Coronary artery (tissue), 2 donors: ENCODE data around the gene OR4D11.
"Not testable (repeated sequence)": the region's sequence is repeated elsewhere in the genome, so short reads cannot be mapped to it uniquely, and the experiment has no call there.

Experiments used
- DNase-seq: peaks from one replicate; pipeline ENCODE4 v3.0.0-alpha.2; 2017; ENCODE audit warnings: low spot score
- H3K27ac ChIP-seq, 2 donors: fragments of 200-600 bp; sonication (generic); one replicate each; pipeline ENCODE4 v1.5.1; 2016 to 2019
- H3K4me3 ChIP-seq: fragments of 200-600 bp; sonication (generic); 2 replicates; pipeline ENCODE4 v1.5.1; 2016; ENCODE audit warnings: mild to moderate bottlenecking, moderate library complexity
- TF ChIP-seq, protein P1 (sequence below): fragments of 200-600 bp; sonication (generic); IDR thresholded peaks from one replicate; pipeline ENCODE4 v1.5.1; 2019; ENCODE audit warnings: antibody characterized with exemption

The OR4D11 gene

DNA sequence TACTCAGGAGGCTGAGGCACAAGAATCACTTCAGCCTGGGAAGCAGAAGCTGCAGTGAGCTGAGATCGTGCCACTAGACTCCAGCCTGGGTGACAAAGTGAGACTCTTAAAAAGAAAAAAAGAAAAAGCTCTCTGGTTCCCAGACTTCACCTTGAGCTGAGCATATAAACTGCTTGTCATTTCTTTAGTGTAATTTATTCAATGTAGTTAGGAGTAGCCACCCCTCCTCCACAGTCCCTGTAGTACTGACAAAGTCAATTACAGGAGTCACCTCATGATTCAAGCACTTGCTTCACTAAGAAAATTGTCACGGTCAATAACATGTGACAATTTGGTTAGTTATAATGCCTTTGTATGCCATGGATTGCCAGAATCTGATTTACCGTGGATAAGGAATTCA lies 23.0 kb upstream of the OR4D11 start:
- no peak for DNase-seq
- Histone ChIP-seq H3K4me3 (no peak overlapping the region), H3K27ac (no peak overlapping the region)
- TF ChIP-seq, protein P1, sequence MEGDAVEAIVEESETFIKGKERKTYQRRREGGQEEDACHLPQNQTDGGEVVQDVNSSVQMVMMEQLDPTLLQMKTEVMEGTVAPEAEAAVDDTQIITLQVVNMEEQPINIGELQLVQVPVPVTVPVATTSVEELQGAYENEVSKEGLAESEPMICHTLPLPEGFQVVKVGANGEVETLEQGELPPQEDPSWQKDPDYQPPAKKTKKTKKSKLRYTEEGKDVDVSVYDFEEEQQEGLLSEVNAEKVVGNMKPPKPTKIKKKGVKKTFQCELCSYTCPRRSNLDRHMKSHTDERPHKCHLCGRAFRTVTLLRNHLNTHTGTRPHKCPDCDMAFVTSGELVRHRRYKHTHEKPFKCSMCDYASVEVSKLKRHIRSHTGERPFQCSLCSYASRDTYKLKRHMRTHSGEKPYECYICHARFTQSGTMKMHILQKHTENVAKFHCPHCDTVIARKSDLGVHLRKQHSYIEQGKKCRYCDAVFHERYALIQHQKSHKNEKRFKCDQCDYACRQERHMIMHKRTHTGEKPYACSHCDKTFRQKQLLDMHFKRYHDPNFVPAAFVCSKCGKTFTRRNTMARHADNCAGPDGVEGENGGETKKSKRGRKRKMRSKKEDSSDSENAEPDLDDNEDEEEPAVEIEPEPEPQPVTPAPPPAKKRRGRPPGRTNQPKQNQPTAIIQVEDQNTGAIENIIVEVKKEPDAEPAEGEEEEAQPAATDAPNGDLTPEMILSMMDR: no peak

DNA sequence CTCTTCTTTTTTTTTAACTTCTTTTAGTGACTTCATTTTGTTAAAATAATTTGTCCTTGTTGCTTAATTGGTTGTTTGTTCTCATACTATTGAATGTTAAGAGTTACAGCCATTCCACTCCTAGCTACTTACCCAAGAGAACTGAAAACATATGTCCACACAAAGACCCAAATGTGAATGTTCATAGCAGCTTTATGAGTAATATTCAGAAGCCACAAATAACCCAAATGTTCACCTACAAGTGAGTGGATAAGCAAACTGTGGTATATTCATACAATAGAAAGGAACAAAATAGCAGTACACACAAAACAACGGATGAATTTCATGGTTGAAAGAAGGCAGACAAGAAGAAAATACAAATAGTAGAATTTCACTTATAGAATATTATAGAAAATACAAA lies 1.4 kb upstream of the OR4D11 start:
- DNase-seq: no peak
- H3K4me3 ChIP-seq: no peak overlapping the region
- TF ChIP-seq, protein P1: no peak
- H3K27ac ChIP-seq: no peak overlapping the region

DNA sequence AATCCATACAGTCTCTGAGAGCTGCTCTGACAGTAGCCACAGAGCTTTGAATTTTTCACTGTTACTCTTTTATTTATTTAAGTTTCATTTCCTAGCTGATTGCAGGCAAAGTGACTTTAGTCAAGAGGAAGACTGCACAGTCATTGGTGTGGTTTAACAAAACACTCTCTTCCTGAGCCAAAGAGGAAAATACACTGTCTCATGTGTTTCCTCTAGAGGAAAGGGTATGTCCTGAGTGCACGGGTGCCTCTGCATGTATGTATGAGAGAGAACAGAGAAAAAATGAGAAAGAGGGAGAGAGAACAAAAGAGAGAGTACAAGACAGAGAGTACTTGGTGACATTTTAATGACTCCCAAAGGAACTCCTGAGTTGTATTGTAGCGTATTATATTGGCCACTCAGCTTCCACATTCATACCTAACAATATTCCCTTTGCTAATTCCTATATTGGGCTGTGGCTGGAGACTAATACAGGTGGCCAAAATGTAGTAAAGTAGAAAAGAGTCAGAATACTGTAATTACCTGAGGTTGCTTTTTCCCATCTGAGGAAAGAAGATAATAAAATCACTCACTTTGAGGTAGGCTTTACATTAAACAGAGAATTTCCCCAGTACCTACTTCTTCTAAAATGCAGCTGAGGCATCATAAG lies 7.7 kb downstream of the OR4D11 start, which contains the start of gene OR4D9:
TSS of gene OR4D9 (plus strand) at position 599 of the 649 bp plus-strand sequence. CDS start 3,374 bp downstream, outside the sequence.
- no peak within 1 kb of the TSS for H3K27ac ChIP-seq
- H3K4me3 ChIP-seq: no peak within 1 kb of the TSS
- no peak for DNase-seq
- TF ChIP-seq, protein P1: no peak

DNA sequence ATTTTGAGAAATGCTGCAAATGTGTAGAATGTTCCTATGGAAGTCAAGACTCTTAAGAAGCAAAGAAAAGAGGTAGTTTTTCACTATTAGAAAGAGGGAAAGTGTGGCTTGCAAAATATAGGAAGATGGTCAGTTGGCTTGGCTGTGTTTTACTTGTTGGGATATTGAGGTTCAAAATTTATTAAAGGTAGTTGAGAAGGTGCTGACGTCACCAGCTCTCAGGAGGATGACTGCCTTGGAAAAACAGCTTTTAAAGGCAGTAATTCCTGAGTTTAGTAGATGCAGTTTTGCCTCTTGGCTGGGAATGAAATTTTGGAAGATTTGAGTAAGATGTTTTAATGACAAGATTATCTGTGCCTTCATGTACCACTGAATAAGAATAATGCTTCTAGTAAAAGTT lies 8.3 kb downstream of the OR4D11 start:
- TF ChIP-seq, protein P1: no peak
- H3K27ac ChIP-seq: no peak overlapping the region
- no peak overlapping the region for H3K4me3 ChIP-seq
- DNase-seq: no peak

DNA sequence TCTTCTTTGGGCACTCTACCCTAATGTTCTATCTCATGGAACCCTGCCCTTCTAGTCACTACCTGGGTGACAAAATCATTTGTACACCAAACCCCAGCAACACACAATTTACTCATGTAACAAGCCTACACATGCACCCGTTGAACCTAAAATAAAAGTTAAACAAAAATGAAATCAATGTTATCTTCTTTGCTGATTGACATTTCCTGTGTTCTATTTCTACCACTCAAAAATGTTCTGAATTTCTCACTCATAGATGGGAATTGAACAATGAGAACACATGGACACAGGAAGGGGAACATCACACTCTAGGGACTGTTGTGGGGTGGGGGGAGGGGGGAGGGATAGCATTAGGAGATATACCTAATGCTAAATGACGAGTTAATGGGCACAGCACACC lies 16.8 kb downstream of the OR4D11 start:
- not testable (repeated sequence) for DNase-seq, H3K4me3 ChIP-seq, H3K27ac ChIP-seq

DNA sequence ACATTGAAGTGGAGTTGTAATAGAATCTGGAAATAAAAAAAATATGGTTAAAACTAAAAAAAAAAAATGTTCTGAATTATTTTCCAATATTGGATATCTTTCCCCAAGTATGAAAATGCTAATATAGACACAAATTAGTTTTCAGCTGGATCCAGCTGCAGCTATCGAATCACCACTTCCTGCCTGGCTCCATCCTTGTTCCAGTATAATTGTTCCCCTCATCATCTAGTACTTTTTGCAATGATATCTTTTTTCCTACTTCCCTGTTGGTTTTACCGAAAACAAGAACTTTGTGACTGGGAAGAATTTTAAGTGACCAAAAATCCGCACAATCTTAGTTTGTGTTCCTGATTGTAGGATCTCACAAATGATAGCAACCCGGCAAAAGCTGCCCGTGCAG lies 17.4 kb downstream of the OR4D11 start:
- Histone ChIP-seq H3K4me3 (no peak overlapping the region), H3K27ac (no peak overlapping the region)
- no peak for DNase-seq
- TF ChIP-seq, protein P1: no peak

DNA sequence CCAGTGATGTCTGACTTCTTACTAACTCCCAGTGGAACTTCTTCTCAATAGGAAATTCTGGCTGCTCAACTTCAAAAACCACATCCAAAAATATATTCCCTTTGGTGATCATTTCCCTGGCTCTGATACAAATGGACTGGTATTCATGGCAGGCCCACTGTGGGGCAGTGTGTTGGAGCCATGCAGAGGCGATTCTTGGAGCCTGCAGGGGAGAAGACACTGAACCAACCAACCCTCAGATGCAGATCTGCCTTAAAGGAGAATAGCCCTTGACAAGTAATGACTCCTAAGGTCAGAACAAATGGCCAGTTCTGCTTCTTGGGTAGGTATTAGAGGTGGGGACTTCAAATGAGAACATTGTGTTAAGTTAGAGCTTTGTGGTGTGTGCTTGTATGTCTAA lies 20.2 kb downstream of the OR4D11 start:
- Histone ChIP-seq H3K4me3 (no peak overlapping the region), H3K27ac (no peak overlapping the region)
- TF ChIP-seq, protein P1: no peak
- DNase-seq: no peak
